AG09309 (cell line): ENCODE data around the gene ATP10A.

Experiments used
- DNase-seq: peaks from one replicate; pipeline ENCODE4 v3.0.0-alpha.2; 2010; ENCODE audit warnings: low read depth
- H3K4me3 ChIP-seq: 2 replicates; pipeline ENCODE4 v1.5.1; 2011; ENCODE audit warnings: mild to moderate bottlenecking, low read depth, low read length, moderate library complexity; ENCODE audit not compliant: control insufficient read depth
- TF ChIP-seq, protein P1 (sequence below): IDR thresholded peaks from 2 replicates; pipeline ENCODE4 v1.5.1; 2011; ENCODE audit warnings: mild to moderate bottlenecking, low read depth, low read length, inconsistent platforms; ENCODE audit not compliant: insufficient read depth, control insufficient read depth; ENCODE audit errors: missing control alignments

The ATP10A gene

GRCh38 chr15:25767356-25768151, 95.6 kb downstream of the ATP10A start:
- TF ChIP-seq, protein P1, sequence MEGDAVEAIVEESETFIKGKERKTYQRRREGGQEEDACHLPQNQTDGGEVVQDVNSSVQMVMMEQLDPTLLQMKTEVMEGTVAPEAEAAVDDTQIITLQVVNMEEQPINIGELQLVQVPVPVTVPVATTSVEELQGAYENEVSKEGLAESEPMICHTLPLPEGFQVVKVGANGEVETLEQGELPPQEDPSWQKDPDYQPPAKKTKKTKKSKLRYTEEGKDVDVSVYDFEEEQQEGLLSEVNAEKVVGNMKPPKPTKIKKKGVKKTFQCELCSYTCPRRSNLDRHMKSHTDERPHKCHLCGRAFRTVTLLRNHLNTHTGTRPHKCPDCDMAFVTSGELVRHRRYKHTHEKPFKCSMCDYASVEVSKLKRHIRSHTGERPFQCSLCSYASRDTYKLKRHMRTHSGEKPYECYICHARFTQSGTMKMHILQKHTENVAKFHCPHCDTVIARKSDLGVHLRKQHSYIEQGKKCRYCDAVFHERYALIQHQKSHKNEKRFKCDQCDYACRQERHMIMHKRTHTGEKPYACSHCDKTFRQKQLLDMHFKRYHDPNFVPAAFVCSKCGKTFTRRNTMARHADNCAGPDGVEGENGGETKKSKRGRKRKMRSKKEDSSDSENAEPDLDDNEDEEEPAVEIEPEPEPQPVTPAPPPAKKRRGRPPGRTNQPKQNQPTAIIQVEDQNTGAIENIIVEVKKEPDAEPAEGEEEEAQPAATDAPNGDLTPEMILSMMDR: no peak
- no peak for DNase-seq
- no peak overlapping the region for H3K4me3 ChIP-seq

DNA sequence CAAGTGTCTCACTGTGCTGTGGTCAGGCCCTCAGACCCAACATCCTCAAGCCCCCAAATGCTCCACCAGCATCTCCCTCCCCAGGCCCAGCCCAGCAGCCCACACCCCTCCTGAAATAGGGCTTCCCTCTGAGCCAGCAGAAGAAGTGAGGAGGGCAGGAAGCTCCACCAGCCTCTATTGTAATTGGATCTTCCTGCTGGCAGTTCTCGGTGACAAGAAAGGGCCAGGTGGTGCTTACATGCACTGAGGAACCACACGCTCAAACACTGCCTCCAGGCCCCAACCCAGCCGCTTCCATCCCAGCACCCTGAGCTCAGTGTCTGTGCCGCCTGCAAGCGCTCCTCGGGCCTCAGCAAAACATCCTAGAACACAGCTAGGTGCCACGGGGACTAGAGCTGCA, 96.7 kb downstream of the ATP10A start:
- no peak overlapping the region for H3K4me3 ChIP-seq
- TF ChIP-seq, protein P1: no peak
- DNase-seq: no peak

DNA sequence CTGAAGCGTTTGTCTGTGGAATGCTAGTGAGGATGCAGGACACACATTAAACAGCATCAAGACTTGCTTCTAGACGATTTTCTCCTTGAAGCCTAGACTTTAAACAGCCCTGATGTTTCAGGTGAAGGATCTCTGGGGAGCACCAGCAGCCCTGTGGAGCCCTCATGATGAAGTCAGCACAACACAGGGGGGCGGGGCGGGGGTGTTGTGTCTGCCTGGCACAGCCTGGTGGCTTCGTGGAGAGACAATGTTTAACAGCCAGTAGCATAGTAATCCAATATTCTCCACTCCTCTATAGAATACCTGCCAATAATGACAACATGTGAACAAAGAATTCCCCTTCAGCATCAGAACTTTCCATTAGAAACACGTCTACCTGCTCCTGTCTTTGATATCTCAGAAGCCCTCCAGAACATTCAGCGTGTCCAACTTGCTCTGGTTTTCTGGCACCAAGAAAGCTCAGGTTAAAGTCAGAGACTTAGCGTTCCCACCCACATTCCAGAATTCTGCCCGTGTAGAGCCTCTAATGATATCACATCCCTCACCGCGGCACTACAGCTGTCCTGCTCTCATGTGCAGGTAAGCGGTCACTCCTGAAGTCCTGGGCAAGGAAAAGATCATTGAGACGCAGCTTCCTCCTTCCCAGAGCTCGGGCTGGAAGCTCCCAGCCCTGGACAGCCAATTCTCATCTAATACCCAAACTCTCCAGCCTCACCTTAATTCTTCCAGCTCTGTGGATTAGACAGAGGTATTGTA, 98.0 kb downstream of the ATP10A start:
- TF ChIP-seq, protein P1: no peak
- no peak overlapping the region for H3K4me3 ChIP-seq
- no peak for DNase-seq

- DNase-seq: no peak
- TF ChIP-seq, protein P1: no peak
Measured at GRCh38 chr15:25763954-25764353, 99.2 kb downstream of the ATP10A start.

GRCh38 chr15:25763331-25763751, 99.8 kb downstream of the ATP10A start:
- no peak overlapping the region for H3K4me3 ChIP-seq
- TF ChIP-seq, protein P1: no peak
- DNase-seq: no peak

More at GRCh38 chr15:25763954-25764353, 99.2 kb downstream of the ATP10A start:
- no peak overlapping the region for H3K4me3 ChIP-seq

DNA sequence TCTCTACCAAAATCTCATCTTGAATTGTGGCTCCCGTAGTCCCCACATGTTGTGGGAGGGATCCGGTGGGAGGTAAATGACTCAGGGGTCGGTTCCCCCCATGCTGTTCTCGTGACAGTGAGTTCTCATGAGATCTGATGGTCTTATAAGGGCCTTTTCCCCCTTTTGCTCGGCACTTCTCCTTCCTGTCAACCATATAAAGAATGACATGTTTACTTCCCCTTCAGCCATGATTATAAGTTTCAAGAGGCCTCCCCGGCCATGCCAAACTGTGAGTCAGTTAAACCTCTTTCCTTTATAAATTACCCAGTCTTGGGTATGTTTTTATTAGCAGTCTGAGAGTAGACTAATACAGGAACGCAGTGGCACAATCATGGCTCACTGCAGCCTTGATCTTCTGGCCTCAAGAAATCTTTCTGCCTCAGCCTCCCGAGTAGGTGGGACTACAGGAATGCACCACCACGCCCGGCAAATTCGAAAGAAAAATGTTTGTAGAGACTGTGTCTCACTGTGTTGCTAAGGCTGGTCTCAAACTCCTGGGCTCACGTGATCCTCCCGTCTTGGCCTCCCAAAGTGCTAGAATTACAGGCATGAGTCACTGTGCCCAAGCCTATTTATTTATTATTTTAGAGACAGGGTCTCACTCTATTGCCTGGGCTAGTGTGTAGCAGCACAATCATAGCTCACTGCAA, 101.0 kb downstream of the ATP10A start:
- no peak overlapping the region for H3K4me3 ChIP-seq
- no peak for DNase-seq
- TF ChIP-seq, protein P1: no peak
